Endothelial cell of umbilical vein (primary cell): ENCODE data around the gene GALNT4. TPM values are rescaled to one million over a fixed set of nuclear protein-coding genes. Genes with fewer than 3 reads are reported as not detected.

Experiments used
- BruUV-seq: library from RNA; stranded (reverse); fragments of 400-500 nt; replicated peaks from 2 replicates; lab custom pipeline; 2021; lab: Mats Ljungman, UMichigan
- CTCF ChIA-PET: fragments of 300-600, 350-600 bp; sonication (Branson Sonifier 250); formaldehyde crosslinking; loops from one replicate; lab custom pipeline; 2021; ENCODE audit warnings: antibody characterized with exemption, inconsistent platforms; lab: Charles Lee
- POLR2A ChIA-PET: fragments of 300-600, 350-600 bp; sonication (Branson Sonifier 250); formaldehyde crosslinking; loops from one replicate; lab custom pipeline; 2021; ENCODE audit warnings: antibody characterized with exemption, inconsistent platforms; lab: Charles Lee
- DNase-seq: peaks from one replicate; pipeline ENCODE4 v3.0.0-alpha.2; 2011; ENCODE audit warnings: low read depth, low spot score
- FAIRE-seq: peaks from 2 replicates; lab custom pipeline; 2011; peaks lifted over from hg19 to GRCh38; lab: Jason Lieb, UNC
- H2AFZ ChIP-seq: 2 replicates; pipeline ENCODE4 v1.6.0; 2012; ENCODE audit warnings: low read depth, low read length, control low read depth, inconsistent platforms
- H3K27ac ChIP-seq: 2 replicates; pipeline ENCODE4 v1.5.1; 2011; ENCODE audit warnings: low read depth, mild to moderate bottlenecking, control low read depth, low read length, moderate library complexity; ENCODE audit not compliant: insufficient read depth
- H3K27me3 ChIP-seq, 2 experiments: 2 replicates each; pipeline versions ENCODE4 v1.6.0 to v1.6.1; 2011; ENCODE audit warnings: low read length in 2 of 2, mixed read lengths in 1 of 2; ENCODE audit not compliant: control insufficient read depth in 2 of 2, insufficient read depth in 2 of 2
- H3K36me3 ChIP-seq, 2 experiments: 2 replicates in 1 of 2; 3 replicates in 1 of 2; pipeline ENCODE4 v1.5.1; 2011; ENCODE audit warnings: low read length in 2 of 2, mild to moderate bottlenecking in 1 of 2, moderate library complexity in 1 of 2; ENCODE audit not compliant: control insufficient read depth in 2 of 2, insufficient read depth in 2 of 2; ENCODE audit errors: extremely low read depth in 1 of 2
- H3K4me1 ChIP-seq: 3 replicates; pipeline ENCODE4 v1.5.1; 2011; ENCODE audit warnings: mild to moderate bottlenecking, low read length; ENCODE audit not compliant: control insufficient read depth, insufficient read depth; ENCODE audit errors: extremely low read depth
- H3K4me2 ChIP-seq: 2 replicates; pipeline ENCODE4 v1.6.1; 2011; ENCODE audit warnings: low read length, control low read depth, mixed read lengths; ENCODE audit not compliant: insufficient read depth
- H3K4me3 ChIP-seq, 3 experiments: fragments of 200-600 bp in 1 of 3; sonication (generic), shearing (Covaris generic) in 1 of 3; replicated peaks in 1 of 3; 2 replicates each; pipeline ENCODE4 v1.5.1; 2011 to 2016; ENCODE audit warnings: control low read depth in 3 of 3, low read length in 3 of 3, mild to moderate bottlenecking in 2 of 3, inconsistent platforms in 1 of 3, low read depth in 1 of 3, moderate library complexity in 1 of 3; ENCODE audit not compliant: insufficient read depth in 1 of 3
- H3K79me2 ChIP-seq: 2 replicates; pipeline ENCODE4 v1.6.0; 2012; ENCODE audit warnings: low read length, inconsistent platforms; ENCODE audit not compliant: control insufficient read depth, insufficient read depth
- H3K9ac ChIP-seq: replicated peaks from 2 replicates; pipeline ENCODE3; 2011; ENCODE audit warnings: low read length, control low read depth; ENCODE audit not compliant: insufficient read depth; ENCODE audit errors: extremely low read depth
- H3K9me1 ChIP-seq: replicated peaks from 3 replicates; pipeline ENCODE4 v1.6.0; 2011; ENCODE audit warnings: mild to moderate bottlenecking, low read length; ENCODE audit not compliant: control insufficient read depth, insufficient read depth; ENCODE audit errors: extremely low read depth
- H3K9me3 ChIP-seq: replicated peaks from 2 replicates; pipeline ENCODE4 v1.5.1; 2012; ENCODE audit warnings: low read length, inconsistent platforms; ENCODE audit not compliant: control insufficient read depth, insufficient read depth
- H4K20me1 ChIP-seq: replicated peaks from 2 replicates; pipeline ENCODE3; 2011; ENCODE audit warnings: mild to moderate bottlenecking, low read length; ENCODE audit not compliant: control insufficient read depth, insufficient read depth; ENCODE audit errors: extremely low read depth
- CTCF ChIP-seq, 2 donors: IDR thresholded peaks; 1 replicate in 1 of 2; 2 replicates in 1 of 2; pipeline ENCODE4 v1.5.1; 2011; ENCODE audit warnings: low read length in 2 of 2, mild to moderate bottlenecking in 2 of 2, moderate library complexity in 2 of 2, control low read depth in 1 of 2, inconsistent platforms in 1 of 2, low read depth in 1 of 2; ENCODE audit not compliant: insufficient read depth in 1 of 2; ENCODE audit errors: extremely low read depth in 1 of 2
- EZH2 ChIP-seq: IDR thresholded peaks from 2 replicates; pipeline ENCODE4 v1.6.1; 2012; ENCODE audit warnings: borderline replicate concordance, low read depth, mild to moderate bottlenecking, moderate library complexity, low read length, inconsistent platforms; ENCODE audit not compliant: severe bottlenecking
- FOS ChIP-seq: IDR thresholded peaks from 2 replicates; pipeline ENCODE4 v1.6.1; 2011; ENCODE audit warnings: mild to moderate bottlenecking, low read length, moderate library complexity, borderline replicate concordance; ENCODE audit not compliant: insufficient read depth
- GATA2 ChIP-seq: IDR thresholded peaks from 2 replicates; pipeline ENCODE4 v1.7.0; 2011; ENCODE audit warnings: low read depth, mild to moderate bottlenecking, moderate library complexity, mixed read lengths, low read length; ENCODE audit not compliant: insufficient read length, insufficient read depth
- JUN ChIP-seq: IDR thresholded peaks from 2 replicates; pipeline ENCODE4 v1.6.1; 2011; ENCODE audit warnings: borderline replicate concordance, low read depth; ENCODE audit not compliant: insufficient read length, insufficient read depth
- MAX ChIP-seq: IDR thresholded peaks from 2 replicates; pipeline ENCODE4 v1.6.1; 2011; ENCODE audit not compliant: insufficient read depth, insufficient read length
- MYC ChIP-seq: IDR thresholded peaks from one replicate; pipeline ENCODE4 v1.6.1; 2011; ENCODE audit warnings: mild to moderate bottlenecking, low read depth, low read length
- POLR2A ChIP-seq: IDR thresholded peaks from 2 replicates; pipeline ENCODE4 v1.6.1; 2012; ENCODE audit warnings: low read depth, mild to moderate bottlenecking, control low read depth, low read length
- POLR2AphosphoS5 ChIP-seq: IDR thresholded peaks from 2 replicates; pipeline ENCODE4 v1.6.1; 2012; ENCODE audit warnings: low read depth, mild to moderate bottlenecking, control low read depth, low read length, moderate library complexity; ENCODE audit not compliant: insufficient read depth
- dilution Hi-C: fragments of 300-500 bp; cut with MboI; formaldehyde crosslinking; loops from one replicate; pipeline ENCODE4 v1.15.0; 2019; ENCODE audit warnings: low sequenced_read_pairs; ENCODE audit not compliant: extremely low pct_ligation_motif_present
- intact Hi-C: fragments of 100-400 bp; cut with micrococcal nuclease; formaldehyde crosslinking; loops from one replicate; pipeline ENCODE4 v1.10.0; 2022
- polyA plus RNA-seq, 4 experiments: library from polyadenylated mRNA; depleted of rRNA in 3 of 4; stranded (reverse) in 3 of 4; unstranded in 1 of 4; fragments of >200 nt; gene quantifications; 2 replicates each; pipeline versions ENCODE4 v1.2.1 to v1.2.3, GENCODE V29; 2011 to 2012; ENCODE audit warnings: missing spikeins in 1 of 4
- total RNA-seq: library from RNA; stranded (reverse); gene quantifications from 2 replicates; pipeline ENCODE4 v1.2.3, GENCODE V29; 2021

The GALNT4 gene
- total and polyA plus RNA-seq, 2 donors (not counting 3 experiments of a cell fraction or from before 2014, with no cell fraction given), result 2.0 to 9.8 TPM

DNA sequence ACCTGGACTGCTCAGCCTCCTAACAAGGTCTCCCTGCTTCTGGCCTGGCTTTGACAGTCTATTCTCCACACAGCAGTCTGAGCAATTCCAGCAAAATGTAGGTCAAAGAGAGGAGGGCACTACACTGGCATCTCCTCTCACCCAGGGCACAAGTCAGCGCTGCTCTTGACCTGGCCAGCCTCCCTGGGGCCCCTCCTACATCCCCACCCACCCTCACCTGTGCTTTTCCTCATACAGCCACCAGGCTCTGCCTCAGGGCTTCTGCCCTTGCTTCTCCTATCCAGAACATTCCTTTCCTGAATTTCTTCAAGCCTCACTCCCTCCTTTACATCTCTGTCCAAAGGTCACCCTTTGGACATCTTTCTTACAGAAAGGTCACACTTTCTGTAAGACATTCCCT, 33.7 kb downstream of the GALNT4 start:
- Histone ChIP-seq H3K9ac (no peak overlapping the region), H3K4me3 (no peak overlapping the region), H3K9me3 (no peaks in the 10 kb centered on the region), H3K4me1 (no peaks in the 10 kb centered on the region), H3K4me2 (no peak overlapping the region), H3K27ac (no peak overlapping the region), H2AFZ (no peak overlapping the region), H3K27me3 (no peaks in the 10 kb centered on the region), H3K9me1 (no peaks in the 10 kb centered on the region), H3K79me2 (no peaks in the 10 kb centered on the region), H3K36me3 (peaks cover 0 to 2% of the 10 kb centered on the region in 2 experiments), H4K20me1 (no peaks in the 10 kb centered on the region)
- dilution Hi-C loops (no loop called here), intact Hi-C loops (no loop called here)
- ChIA-PET POLR2A (no interaction called here), CTCF (no interaction called here)
- DNase-seq (no peak), FAIRE-seq (no peak)
- BruUV-seq, result no TSS peak
- TF ChIP-seq POLR2AphosphoS5 (no peak), JUN (no peak), EZH2 (no peak)

- DNase-seq (no peak), FAIRE-seq (no peak)
- POLR2A ChIA-PET, result no interaction called here
- no peak overlapping the region for H2AFZ ChIP-seq
- H3K27ac ChIP-seq, result no peak overlapping the region
- no peaks in the 10 kb centered on the region for H3K9me3 ChIP-seq
- H3K27me3 ChIP-seq, result no peaks in the 10 kb centered on the region
- no peak overlapping the region for H3K4me3 ChIP-seq
- H3K36me3 ChIP-seq, result peaks cover 0 to 2% of the 10 kb centered on the region in 2 experiments
- no peaks in the 10 kb centered on the region for H3K79me2 ChIP-seq
- no peaks in the 10 kb centered on the region for H3K4me1 ChIP-seq
- H3K9ac ChIP-seq, result no peak overlapping the region
- H4K20me1 ChIP-seq, result no peaks in the 10 kb centered on the region
- dilution Hi-C loops (no loop called here), intact Hi-C loops (no loop called here)
- H3K9me1 ChIP-seq, result no peaks in the 10 kb centered on the region
- BruUV-seq, result no TSS peak
- CTCF ChIA-PET, result no interaction called here
- TF ChIP-seq CTCF (IDR thresholded peaks at IDR 0.05; ENCODE audit: extremely low read depth in 1 of 2, insufficient read depth in 1 of 2, low read depth in 1 of 2, low read length in 2 of 2) (no peak), POLR2A (no peak), POLR2AphosphoS5 (no peak), MYC (no peak), MAX (no peak), EZH2 (no peak), FOS (no peak), GATA2 (no peak), JUN (no peak)
- H3K4me2 ChIP-seq, result no peak overlapping the region
Observed at GRCh38 chr12:89486264-89486663, 38.3 kb downstream of the GALNT4 start.
